ENCODE measurements around the gene FOXN3.
A peak's percentile ranks its signal among the peaks of the same experiment; 100 is the strongest.

FOXN3 gene

DNA sequence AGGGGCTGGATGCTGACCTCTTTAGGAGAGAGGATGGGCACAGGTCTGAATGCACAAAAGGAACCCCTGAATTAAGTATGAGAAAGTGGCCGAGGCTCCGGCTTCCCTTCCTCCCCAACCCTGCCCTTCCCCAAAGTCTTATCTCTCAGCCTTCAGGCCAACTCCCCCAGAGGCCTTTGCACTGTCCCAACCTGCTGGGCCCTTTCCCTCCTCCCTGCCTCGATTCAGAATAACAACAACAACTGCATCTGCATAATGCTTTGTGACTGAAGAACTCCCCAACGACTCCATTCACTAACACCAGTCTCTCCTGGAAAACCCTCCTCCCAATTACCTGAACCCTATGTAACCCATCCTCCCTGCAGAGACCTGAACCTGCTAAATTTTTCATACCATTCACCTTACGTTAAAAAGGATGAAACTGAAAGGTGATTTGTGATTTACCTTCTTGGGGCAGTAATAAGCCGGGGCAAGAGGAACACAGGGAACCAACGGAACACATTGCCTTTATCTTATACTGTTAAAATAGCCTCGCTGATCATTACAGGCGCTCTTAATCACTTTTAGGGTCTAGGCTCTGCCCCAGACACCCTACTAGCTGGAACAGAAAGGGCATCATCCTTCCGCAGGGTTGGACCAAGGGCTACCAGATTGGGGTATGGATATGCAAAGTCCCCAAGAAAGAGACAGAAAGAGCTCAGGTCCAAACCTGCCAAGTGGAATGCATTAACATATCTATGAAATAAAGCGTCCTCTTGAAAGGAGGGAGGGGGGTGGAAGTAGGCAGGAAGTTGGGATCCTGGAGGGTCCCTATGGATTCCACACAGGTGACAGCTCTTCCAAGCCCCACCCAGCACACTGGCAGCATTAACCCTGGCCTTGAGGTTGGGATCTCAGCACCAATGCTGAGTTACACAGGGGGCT, 24.2 kb upstream of the FOXN3 start:
- peak overlapping the region; percentile 44 for H2BK5ac ChIP-seq (ENCODE audit: low read length)
- no peaks in the 10 kb centered on the region for H3K36me3 ChIP-seq (ENCODE audit: control insufficient read depth, insufficient read depth, low read length)
- no peak overlapping the region for H3K23ac ChIP-seq (ENCODE audit: low read length)
- H3K79me1 ChIP-seq (ENCODE audit: low read length): peaks cover 1% of the 10 kb centered on the region
- no peak overlapping the region for H3K4me3 ChIP-seq (ENCODE audit: low read length)
- no peaks in the 10 kb centered on the region for H3K27me3 ChIP-seq (ENCODE audit: insufficient read depth, low read length, poor library complexity)
- no peak overlapping the region for H4K8ac ChIP-seq (ENCODE audit: low read depth, low read length)
- peak overlapping the region; percentile 67 for H2BK15ac ChIP-seq (replicated peaks; ENCODE audit: low read depth)
- no CpG with 5 or more reads among the region's 11 CpGs for WGBS (ENCODE audit: extremely low coverage, insufficient coverage, low lambda C conversion rate)
- peak overlapping the region; percentile 7 for H3K4me2 ChIP-seq (ENCODE audit: low read length)
- H3K18ac ChIP-seq (ENCODE audit: low read length): peak overlapping the region; percentile 99
- H4K5ac ChIP-seq (ENCODE audit: low read length): no peak overlapping the region
- H2BK120ac ChIP-seq (ENCODE audit: low read depth, low read length): peak overlapping the region; percentile 93
- H3K56ac ChIP-seq (ENCODE audit: low read length): peak overlapping the region; percentile 28
- H3K79me2 ChIP-seq (ENCODE audit: control insufficient read depth, insufficient read depth, low read length): no peaks in the 10 kb centered on the region
- peaks cover 12% of the 10 kb centered on the region for H3K4me1 ChIP-seq (ENCODE audit: control insufficient read depth, low read depth, low read length)
- H3K4ac ChIP-seq (ENCODE audit: low read depth, low read length): peak overlapping the region; percentile 93
- H3K9ac ChIP-seq (ENCODE audit: low read length): peak overlapping the region; percentile 1
- peak overlapping the region; percentile 79 for H3K27ac ChIP-seq (ENCODE audit: low read depth, low read length)
- DNase-seq: peak; percentile 93
- H2AK5ac ChIP-seq (ENCODE audit: low read length): no peak overlapping the region

DNA sequence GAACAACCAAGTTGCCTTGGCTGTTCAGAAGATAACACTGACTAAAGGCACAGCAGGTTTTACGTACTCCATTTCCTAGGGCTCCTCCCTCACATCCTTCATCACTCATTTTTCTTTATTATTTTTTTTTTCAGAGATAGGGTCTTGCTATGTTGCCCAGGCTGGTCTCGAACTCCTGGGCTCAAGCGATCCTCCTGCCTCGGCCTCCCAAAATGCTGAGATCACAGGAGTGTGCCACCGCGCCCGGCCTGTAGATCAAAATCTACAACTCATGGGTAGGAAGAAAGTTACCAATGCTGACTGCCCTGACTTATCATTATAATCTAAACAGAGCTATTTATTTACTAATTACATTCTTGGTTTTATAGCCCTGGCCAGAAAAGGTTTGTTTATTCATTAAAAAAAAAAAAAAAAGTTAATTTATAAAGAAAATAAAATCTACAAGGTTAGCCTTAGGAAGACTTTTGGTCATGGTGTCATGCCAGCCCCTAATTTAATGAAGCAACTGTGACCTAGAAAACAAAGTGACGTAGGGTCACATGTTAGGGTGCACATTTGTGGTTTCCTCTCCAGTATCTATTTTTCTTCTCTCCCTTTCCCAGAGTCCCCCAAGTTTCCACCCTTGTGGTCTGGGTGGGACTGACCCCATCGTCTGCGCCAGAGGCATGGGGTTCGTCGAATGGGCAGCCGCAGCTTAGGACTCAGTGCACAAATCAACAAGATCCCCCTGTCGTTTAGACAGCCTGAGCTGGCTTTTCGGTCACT, 19.0 kb upstream of the FOXN3 start:
- H4K8ac ChIP-seq (ENCODE audit: low read depth, low read length): no peak overlapping the region

DNA sequence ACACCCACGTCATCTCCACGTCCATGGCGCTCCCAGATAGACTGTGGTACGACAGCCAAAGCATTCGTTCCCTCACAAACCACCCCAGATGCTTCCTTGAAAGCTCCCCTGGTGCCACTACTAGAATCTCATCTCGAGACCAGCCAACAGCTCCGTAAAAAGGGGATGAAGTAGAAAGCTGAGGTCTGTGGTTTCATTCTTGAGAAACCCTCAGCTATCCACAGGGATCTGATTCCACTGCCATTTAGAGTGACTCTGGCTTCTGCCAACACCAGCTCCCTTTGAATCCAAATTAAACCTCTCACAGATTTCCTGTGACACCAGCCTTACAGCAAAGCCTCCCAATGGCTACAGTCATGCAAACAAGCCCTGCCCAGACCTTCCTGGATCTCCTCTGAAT, 18.5 kb upstream of the FOXN3 start:
- Histone ChIP-seq H4K8ac (ENCODE audit: low read depth, low read length) (no peak overlapping the region), H3K56ac (ENCODE audit: low read length) (no peak overlapping the region), H2BK5ac (ENCODE audit: low read length) (no peak overlapping the region), H3K9ac (ENCODE audit: low read length) (no peak overlapping the region), H3K18ac (ENCODE audit: low read length) (peak overlapping the region; percentile 53), H3K4me1 (ENCODE audit: control insufficient read depth, low read depth, low read length) (peaks cover 3% of the 10 kb centered on the region), H3K79me1 (ENCODE audit: low read length) (no peaks in the 10 kb centered on the region), H3K79me2 (ENCODE audit: control insufficient read depth, insufficient read depth, low read length) (no peaks in the 10 kb centered on the region), H3K27me3 (ENCODE audit: insufficient read depth, low read length, poor library complexity) (no peaks in the 10 kb centered on the region), H3K4ac (ENCODE audit: low read depth, low read length) (no peak overlapping the region), H2BK120ac (ENCODE audit: low read depth, low read length) (peak overlapping the region; percentile 7), H4K5ac (ENCODE audit: low read length) (no peak overlapping the region), H3K23ac (ENCODE audit: low read length) (no peak overlapping the region), H3K36me3 (ENCODE audit: control insufficient read depth, insufficient read depth, low read length) (no peaks in the 10 kb centered on the region), H2BK15ac (replicated peaks; ENCODE audit: low read depth) (no peak overlapping the region), H3K27ac (ENCODE audit: low read depth, low read length) (no peak overlapping the region), H3K4me2 (ENCODE audit: low read length) (no peak overlapping the region), H2AK5ac (ENCODE audit: low read length) (peak overlapping the region; percentile 30), H3K4me3 (ENCODE audit: low read length) (no peak overlapping the region)
- DNase-seq: no peak
- WGBS (ENCODE audit: extremely low coverage, insufficient coverage, low lambda C conversion rate): no CpG with 5 or more reads among the region's 7 CpGs

More for the DNA sequence above, 19.0 kb upstream of the FOXN3 start:
- H4K5ac ChIP-seq (ENCODE audit: low read length): no peak overlapping the region
- H3K27ac ChIP-seq (ENCODE audit: low read depth, low read length): no peak overlapping the region
- H3K27me3 ChIP-seq (ENCODE audit: insufficient read depth, low read length, poor library complexity): no peaks in the 10 kb centered on the region
- no peak overlapping the region for H3K23ac ChIP-seq (ENCODE audit: low read length)
- H3K4ac ChIP-seq (ENCODE audit: low read depth, low read length): no peak overlapping the region
- H3K4me2 ChIP-seq (ENCODE audit: low read length): no peak overlapping the region
- no peaks in the 10 kb centered on the region for H3K36me3 ChIP-seq (ENCODE audit: control insufficient read depth, insufficient read depth, low read length)
- no peaks in the 10 kb centered on the region for H3K79me2 ChIP-seq (ENCODE audit: control insufficient read depth, insufficient read depth, low read length)
- no peak overlapping the region for H2AK5ac ChIP-seq (ENCODE audit: low read length)
- no peaks in the 10 kb centered on the region for H3K79me1 ChIP-seq (ENCODE audit: low read length)
- H3K18ac ChIP-seq (ENCODE audit: low read length): peak overlapping the region; percentile 53
- no peak for DNase-seq
- no peak overlapping the region for H2BK15ac ChIP-seq (replicated peaks; ENCODE audit: low read depth)
- peaks cover 6% of the 10 kb centered on the region for H3K4me1 ChIP-seq (ENCODE audit: control insufficient read depth, low read depth, low read length)
- no CpG with 5 or more reads among the region's 15 CpGs for WGBS (ENCODE audit: extremely low coverage, insufficient coverage, low lambda C conversion rate)
- H3K56ac ChIP-seq (ENCODE audit: low read length): no peak overlapping the region
- no peak overlapping the region for H3K9ac ChIP-seq (ENCODE audit: low read length)
- no peak overlapping the region for H3K4me3 ChIP-seq (ENCODE audit: low read length)
- no peak overlapping the region for H2BK120ac ChIP-seq (ENCODE audit: low read depth, low read length)
- H2BK5ac ChIP-seq (ENCODE audit: low read length): no peak overlapping the region

DNA sequence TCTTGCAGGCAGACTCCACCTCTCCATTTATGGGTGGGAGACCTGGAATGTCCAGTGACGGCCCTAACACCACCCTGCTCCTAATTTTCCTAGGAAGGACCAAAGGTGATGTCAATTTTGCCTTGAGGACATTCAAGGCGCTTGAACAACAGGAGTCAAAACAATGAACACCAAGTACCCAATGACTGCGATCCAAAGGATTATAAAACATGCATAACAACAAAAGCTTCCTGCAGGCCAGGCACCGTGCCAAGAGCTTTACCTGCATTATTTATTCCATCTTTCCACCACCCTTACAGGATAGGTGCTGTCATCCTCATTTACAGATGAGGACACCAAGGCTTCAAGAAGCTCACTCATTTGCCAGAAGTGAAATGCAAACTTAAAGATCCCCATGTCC, 15.2 kb upstream of the FOXN3 start:
- Histone ChIP-seq H3K9ac (ENCODE audit: low read length) (no peak overlapping the region), H3K79me1 (ENCODE audit: low read length) (no peaks in the 10 kb centered on the region), H2BK15ac (replicated peaks; ENCODE audit: low read depth) (no peak overlapping the region), H3K4me3 (ENCODE audit: low read length) (no peak overlapping the region), H3K18ac (ENCODE audit: low read length) (peak overlapping the region; percentile 62), H2AK5ac (ENCODE audit: low read length) (no peak overlapping the region), H4K8ac (ENCODE audit: low read depth, low read length) (no peak overlapping the region), H3K56ac (ENCODE audit: low read length) (no peak overlapping the region), H3K27me3 (ENCODE audit: insufficient read depth, low read length, poor library complexity) (no peaks in the 10 kb centered on the region), H3K4ac (ENCODE audit: low read depth, low read length) (no peak overlapping the region), H3K4me1 (ENCODE audit: control insufficient read depth, low read depth, low read length) (peaks cover 2% of the 10 kb centered on the region), H2BK5ac (ENCODE audit: low read length) (no peak overlapping the region), H2BK120ac (ENCODE audit: low read depth, low read length) (no peak overlapping the region), H3K36me3 (ENCODE audit: control insufficient read depth, insufficient read depth, low read length) (no peaks in the 10 kb centered on the region), H3K4me2 (ENCODE audit: low read length) (no peak overlapping the region), H3K79me2 (ENCODE audit: control insufficient read depth, insufficient read depth, low read length) (no peaks in the 10 kb centered on the region), H3K27ac (ENCODE audit: low read depth, low read length) (no peak overlapping the region), H3K23ac (ENCODE audit: low read length) (no peak overlapping the region), H4K5ac (ENCODE audit: low read length) (no peak overlapping the region)
- no peak for DNase-seq
- WGBS (ENCODE audit: extremely low coverage, insufficient coverage, low lambda C conversion rate): no CpG with 5 or more reads among the region's 4 CpGs

DNA sequence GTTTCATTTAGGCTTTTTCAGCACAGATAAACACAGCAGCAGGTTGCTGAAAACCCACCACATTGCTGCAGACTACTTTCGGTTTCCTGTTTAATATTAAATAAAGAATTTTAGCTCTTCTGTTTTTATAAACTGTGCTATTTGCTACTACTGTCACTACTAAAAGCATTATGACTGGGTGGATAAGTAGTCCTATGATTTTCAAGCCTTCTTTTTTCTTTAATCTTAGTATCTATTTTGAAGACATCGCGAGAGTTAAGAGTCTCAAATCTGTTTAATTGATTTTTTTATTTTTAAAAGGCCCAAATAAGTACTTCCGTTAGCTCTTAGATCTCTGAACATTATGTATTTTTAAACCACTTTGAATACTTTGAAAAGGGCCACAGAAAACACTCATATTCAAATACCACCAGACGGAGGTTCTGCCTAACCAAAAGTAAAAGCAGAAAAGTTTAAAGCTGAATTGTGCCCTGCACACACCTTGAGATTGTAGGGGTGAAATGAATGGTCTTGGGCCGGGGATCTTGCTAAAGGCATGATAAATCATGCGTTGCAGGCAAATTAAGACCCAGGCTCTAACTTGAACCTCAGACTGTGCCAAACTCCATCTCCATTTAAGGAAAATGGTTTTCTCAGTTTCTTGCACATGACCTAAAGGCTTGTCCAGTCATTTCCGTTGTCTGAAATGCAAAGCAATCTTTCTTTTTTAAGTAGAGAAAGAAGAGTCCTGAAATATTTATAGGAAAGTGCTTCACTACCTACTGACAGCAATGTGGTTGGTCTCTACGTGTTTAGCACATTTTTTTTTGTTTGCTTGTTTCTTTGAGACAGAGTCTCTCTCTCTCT, 13.6 kb upstream of the FOXN3 start:
- no peak overlapping the region for H2BK120ac ChIP-seq (ENCODE audit: low read depth, low read length)
- no peak for DNase-seq
- no peak overlapping the region for H3K4me2 ChIP-seq (ENCODE audit: low read length)
- H3K18ac ChIP-seq (ENCODE audit: low read length): no peak overlapping the region
- H3K36me3 ChIP-seq (ENCODE audit: control insufficient read depth, insufficient read depth, low read length): no peaks in the 10 kb centered on the region
- no peak overlapping the region for H3K23ac ChIP-seq (ENCODE audit: low read length)
- no peaks in the 10 kb centered on the region for H3K27me3 ChIP-seq (ENCODE audit: insufficient read depth, low read length, poor library complexity)
- H3K9ac ChIP-seq (ENCODE audit: low read length): no peak overlapping the region
- H3K79me1 ChIP-seq (ENCODE audit: low read length): no peaks in the 10 kb centered on the region
- H3K79me2 ChIP-seq (ENCODE audit: control insufficient read depth, insufficient read depth, low read length): no peaks in the 10 kb centered on the region
- H2BK15ac ChIP-seq (replicated peaks; ENCODE audit: low read depth): peak overlapping the region; percentile 25
- no CpG with 5 or more reads among the region's 9 CpGs for WGBS (ENCODE audit: extremely low coverage, insufficient coverage, low lambda C conversion rate)
- no peak overlapping the region for H3K56ac ChIP-seq (ENCODE audit: low read length)
- no peak overlapping the region for H2AK5ac ChIP-seq (ENCODE audit: low read length)
- H3K4ac ChIP-seq (ENCODE audit: low read depth, low read length): peak overlapping the region; percentile 45
- no peak overlapping the region for H3K4me3 ChIP-seq (ENCODE audit: low read length)
- H2BK5ac ChIP-seq (ENCODE audit: low read length): no peak overlapping the region
- no peak overlapping the region for H3K27ac ChIP-seq (ENCODE audit: low read depth, low read length)
- peaks cover 2% of the 10 kb centered on the region for H3K4me1 ChIP-seq (ENCODE audit: control insufficient read depth, low read depth, low read length)
- no peak overlapping the region for H4K5ac ChIP-seq (ENCODE audit: low read length)
- H4K8ac ChIP-seq (ENCODE audit: low read depth, low read length): no peak overlapping the region
